Thyroid gland (tissue), 4 donors: ENCODE measurements around the gene SLC25A30.
"Not testable (repeated sequence)": the region's sequence is repeated elsewhere in the genome, so short reads cannot be mapped to it uniquely, and the experiment has no call there.

Source experiments
- CTCF ChIP-seq, 6 experiments: fragments of 200-600 bp in 3 of 6; fragments of 450-650 bp in 3 of 6; sonication (generic) in 3 of 6; IDR thresholded peaks; one replicate each; pipeline ENCODE4 v1.5.1; 2016 to 2019; ENCODE audit warnings: antibody characterized with exemption in 6 of 6, mild to moderate bottlenecking in 2 of 6, inconsistent platforms in 1 of 6, moderate library complexity in 1 of 6
- POLR2A ChIP-seq, 2 donors: fragments of 450-650 bp; IDR thresholded peaks; one replicate each; pipeline ENCODE4 v1.6.1; 2017; ENCODE audit warnings: antibody characterized with exemption in 2 of 2, mild to moderate bottlenecking in 2 of 2, moderate library complexity in 1 of 2

GRCh38 chr13:45344064-45344463, 74.1 kb downstream of the SLC25A30 start:
- not testable (repeated sequence) for TF ChIP-seq CTCF, POLR2A (IDR thresholded peaks at IDR 0.05)
